Mesodermal cell (in vitro differentiated cells): ENCODE results near the gene PAXIP1.

Experiments used
- H3K27ac ChIP-seq: 2 replicates; pipeline ENCODE4 v1.7.0; 2013; ENCODE audit warnings: mild to moderate bottlenecking, low read depth, low read length, moderate library complexity; ENCODE audit not compliant: severe bottlenecking
- H3K36me3 ChIP-seq: 2 replicates; pipeline ENCODE4 v1.7.1; 2013; ENCODE audit warnings: mild to moderate bottlenecking, low read length, moderate library complexity; ENCODE audit not compliant: control insufficient read depth, insufficient read depth
- H3K4me1 ChIP-seq: one replicate; pipeline ENCODE4 v1.7.1; 2013; ENCODE audit warnings: mild to moderate bottlenecking, low read length; ENCODE audit not compliant: insufficient read depth, control insufficient read depth, poor library complexity, severe bottlenecking
- H3K4me3 ChIP-seq: 2 replicates; pipeline ENCODE4 v1.7.0; 2013; ENCODE audit warnings: low read length, control low read depth, mild to moderate bottlenecking; ENCODE audit not compliant: insufficient read depth, poor library complexity, severe bottlenecking; ENCODE audit errors: extremely low read depth
- H3K9me3 ChIP-seq: 2 replicates; pipeline ENCODE4 v1.7.1; 2013; ENCODE audit warnings: mild to moderate bottlenecking, low read length, moderate library complexity; ENCODE audit not compliant: control insufficient read depth
- WGBS, 2 experiments: methylation state at CpG; one replicate each; pipeline ENCODE4 v1.1.5; 2013; ENCODE audit warnings: missing lambda C conversion rate in 2 of 2; ENCODE audit not compliant: insufficient coverage in 2 of 2; 5-methylcytosine and 5-hydroxymethylcytosine counted together

The PAXIP1 gene

DNA sequence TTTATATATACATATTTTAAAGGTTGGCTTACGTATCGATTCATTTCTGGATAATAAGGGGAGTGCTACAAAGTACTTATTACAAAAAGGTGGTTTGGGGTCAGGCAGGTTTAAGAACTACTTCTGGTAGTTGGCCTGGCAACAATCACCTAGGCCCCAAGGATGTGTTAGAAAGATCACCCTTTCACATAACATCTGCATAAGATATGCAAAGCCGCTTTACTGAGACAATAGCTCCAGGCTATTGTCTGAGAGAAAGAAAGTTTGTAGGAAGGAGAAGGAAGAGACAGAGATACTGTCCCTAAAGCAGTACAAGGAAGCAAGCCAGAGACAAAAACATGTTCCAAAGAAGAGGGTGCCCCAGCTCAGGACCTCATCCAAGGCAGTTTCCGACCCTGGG, 6.2 kb downstream of the PAXIP1 start:
- peaks cover 64% of the 10 kb centered on the region for H3K36me3 ChIP-seq

GRCh38 chr7:154996101-154996500, 6.8 kb downstream of the PAXIP1 start:
- Histone ChIP-seq H3K4me3 (no peak overlapping the region), H3K9me3 (no peaks in the 10 kb centered on the region), H3K27ac (no peak overlapping the region), H3K36me3 (peaks cover 65% of the 10 kb centered on the region), H3K4me1 (no peaks in the 10 kb centered on the region)
- no CpG with 5 or more reads among the region's 1 CpG for WGBS, 2 experiments

More for the DNA sequence above, 6.2 kb downstream of the PAXIP1 start:
- Histone ChIP-seq H3K9me3 (no peaks in the 10 kb centered on the region), H3K27ac (no peak overlapping the region), H3K4me1 (no peaks in the 10 kb centered on the region), H3K4me3 (no peak overlapping the region)
- 50 to 69% methylated on average over 1 of the region's 4 CpGs for WGBS, 2 experiments

GRCh38 chr7:154994996-154995395, 7.9 kb downstream of the PAXIP1 start:
- Histone ChIP-seq H3K36me3 (peaks cover 73% of the 10 kb centered on the region), H3K27ac (no peak overlapping the region), H3K9me3 (no peaks in the 10 kb centered on the region), H3K4me3 (no peak overlapping the region), H3K4me1 (no peaks in the 10 kb centered on the region)
- 57 to 100% methylated on average over 1 of the region's 2 CpGs for WGBS, 2 experiments

DNA sequence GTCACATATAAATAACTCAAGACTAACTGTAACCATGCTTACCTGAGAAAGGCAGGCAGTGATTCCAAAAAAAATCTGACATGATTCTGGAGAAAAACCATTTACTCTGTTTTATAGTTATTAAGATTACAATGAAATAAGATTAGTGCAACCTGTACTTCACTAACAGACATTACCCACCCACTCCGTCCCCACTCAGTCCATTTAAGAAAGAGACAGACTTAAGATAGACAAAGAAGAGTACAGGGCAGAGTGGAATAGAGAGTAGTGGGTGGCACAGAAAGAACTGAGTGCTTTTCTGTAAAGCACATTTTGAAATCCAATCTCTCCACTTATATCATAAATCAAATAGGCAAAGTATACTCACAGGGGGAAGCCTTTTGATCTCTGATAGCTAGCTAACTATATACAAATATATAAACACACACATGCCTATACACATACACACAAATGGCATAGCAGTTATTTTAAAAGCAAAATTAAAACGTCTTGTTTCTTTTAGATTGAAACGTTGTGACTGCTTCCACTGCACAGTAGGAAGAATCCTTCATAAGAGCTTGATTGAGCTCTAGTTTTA, 11.9 kb downstream of the PAXIP1 start:
- Histone ChIP-seq H3K27ac (no peak overlapping the region), H3K36me3 (peaks cover 54% of the 10 kb centered on the region), H3K9me3 (no peaks in the 10 kb centered on the region), H3K4me3 (no peak overlapping the region), H3K4me1 (no peaks in the 10 kb centered on the region)
- WGBS, 2 experiments: 86 to 93% methylated on average over 2 of the region's 3 CpGs

- Histone ChIP-seq H3K4me1 (no peaks in the 10 kb centered on the region), H3K9me3 (no peaks in the 10 kb centered on the region), H3K27ac (no peak overlapping the region), H3K36me3 (peaks cover 28% of the 10 kb centered on the region), H3K4me3 (no peak overlapping the region)
- WGBS, 2 experiments: 89 to 93% methylated on average over 2 to 3 of the region's 3 CpGs
These were observed 15.4 kb downstream of the PAXIP1 start for GRCh38 chr7:154987571-154987970.

- Histone ChIP-seq H3K27ac (no peak overlapping the region), H3K9me3 (no peaks in the 10 kb centered on the region), H3K4me1 (no peaks in the 10 kb centered on the region), H3K36me3 (peaks cover 34% of the 10 kb centered on the region), H3K4me3 (no peak overlapping the region)
- WGBS, 2 experiments: 91 to 100% methylated on average over 2 to 3 of the region's 6 CpGs
These were observed 16.6 kb downstream of the PAXIP1 start for GRCh38 chr7:154986200-154986945.

GRCh38 chr7:154985230-154985629, 17.7 kb downstream of the PAXIP1 start:
- Histone ChIP-seq H3K4me3 (no peak overlapping the region), H3K27ac (no peak overlapping the region), H3K4me1 (no peaks in the 10 kb centered on the region), H3K9me3 (no peaks in the 10 kb centered on the region), H3K36me3 (peaks cover 38% of the 10 kb centered on the region)
- WGBS, 2 experiments: 88 to 98% methylated on average over 5 to 6 of the region's 6 CpGs

GRCh38 chr7:154984601-154985188, 18.2 kb downstream of the PAXIP1 start:
- WGBS, 2 experiments: 95 to 96% methylated on average over 3 to 4 of the region's 6 CpGs
- no peak overlapping the region for H3K27ac ChIP-seq
- H3K4me3 ChIP-seq: no peak overlapping the region
- no peaks in the 10 kb centered on the region for H3K4me1 ChIP-seq
- H3K36me3 ChIP-seq: peaks cover 35% of the 10 kb centered on the region
- H3K9me3 ChIP-seq: no peaks in the 10 kb centered on the region

GRCh38 chr7:154978017-154978416, 24.9 kb downstream of the PAXIP1 start:
- H3K9me3 ChIP-seq: no peaks in the 10 kb centered on the region
- no peaks in the 10 kb centered on the region for H3K4me1 ChIP-seq
- no peak overlapping the region for H3K4me3 ChIP-seq
- H3K27ac ChIP-seq: no peak overlapping the region
- peaks cover 56% of the 10 kb centered on the region for H3K36me3 ChIP-seq
- WGBS, 2 experiments: 81 to 100% methylated on average over 1 to 2 of the region's 3 CpGs

DNA sequence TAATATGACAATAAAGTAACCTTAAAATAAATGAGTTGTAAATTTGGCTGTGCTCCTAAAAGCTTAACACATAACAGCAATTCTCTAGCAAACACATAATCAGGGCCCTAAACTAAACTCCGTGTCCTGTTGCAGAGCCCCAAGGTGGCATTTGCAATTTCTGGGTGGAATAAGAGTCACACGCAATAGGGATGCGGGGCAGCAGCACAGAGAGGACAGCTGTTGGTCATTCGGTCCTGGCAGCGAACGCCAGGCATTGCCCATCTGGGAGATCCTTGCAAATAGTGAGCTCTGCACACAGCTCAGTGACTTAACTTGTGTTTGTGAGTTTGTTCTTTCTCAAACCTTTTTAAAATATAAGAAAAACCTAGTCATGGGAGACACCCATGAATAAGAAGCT, 25.7 kb downstream of the PAXIP1 start:
- no peak overlapping the region for H3K27ac ChIP-seq
- no peak overlapping the region for H3K4me3 ChIP-seq
- WGBS, 2 experiments: 98 to 99% methylated on average over 6 of the region's 6 CpGs
- no peaks in the 10 kb centered on the region for H3K9me3 ChIP-seq
- H3K4me1 ChIP-seq: no peaks in the 10 kb centered on the region
- peaks cover 58% of the 10 kb centered on the region for H3K36me3 ChIP-seq

DNA sequence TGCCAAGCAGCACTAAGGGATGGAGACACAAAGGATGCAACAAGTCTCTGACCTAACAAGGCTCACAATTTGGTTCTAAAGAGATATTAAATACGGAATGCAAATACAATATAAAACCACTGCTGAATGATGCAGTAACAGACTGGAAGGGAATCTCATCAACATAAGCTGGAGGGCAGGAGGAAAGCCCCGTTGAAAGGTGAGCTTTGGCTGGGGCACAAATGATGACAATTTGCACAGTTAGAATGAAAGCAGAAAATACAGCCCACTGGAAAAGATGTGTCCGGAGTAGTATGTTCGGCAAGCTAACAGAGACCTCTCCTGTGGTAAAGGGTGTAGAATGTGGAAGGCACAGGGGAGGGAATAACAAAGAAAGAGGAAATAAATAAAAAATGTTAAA, 26.1 kb downstream of the PAXIP1 start:
- Histone ChIP-seq H3K27ac (no peak overlapping the region), H3K36me3 (peaks cover 57% of the 10 kb centered on the region)
- 85 to 93% methylated on average over 1 to 3 of the region's 4 CpGs for WGBS, 2 experiments

More for the DNA sequence above, 26.1 kb downstream of the PAXIP1 start:
- H3K4me1 ChIP-seq: no peaks in the 10 kb centered on the region
- H3K4me3 ChIP-seq: no peak overlapping the region
- no peaks in the 10 kb centered on the region for H3K9me3 ChIP-seq
